Endothelial cell of umbilical vein (primary cell): ENCODE data around the gene SKOR1. TPM values are rescaled to one million over a fixed set of nuclear protein-coding genes. Genes with fewer than 3 reads are reported as not detected.

Experiments used
- BruUV-seq: library from RNA; stranded (reverse); fragments of 400-500 nt; replicated peaks from 2 replicates; lab custom pipeline; 2021; lab: Mats Ljungman, UMichigan
- CTCF ChIA-PET: fragments of 300-600, 350-600 bp; sonication (Branson Sonifier 250); formaldehyde crosslinking; loops from one replicate; lab custom pipeline; 2021; ENCODE audit warnings: antibody characterized with exemption, inconsistent platforms; lab: Charles Lee
- POLR2A ChIA-PET: fragments of 300-600, 350-600 bp; sonication (Branson Sonifier 250); formaldehyde crosslinking; loops from one replicate; lab custom pipeline; 2021; ENCODE audit warnings: antibody characterized with exemption, inconsistent platforms; lab: Charles Lee
- DNase-seq: peaks from one replicate; pipeline ENCODE4 v3.0.0-alpha.2; 2011; ENCODE audit warnings: low read depth, low spot score
- FAIRE-seq: peaks from 2 replicates; lab custom pipeline; 2011; peaks lifted over from hg19 to GRCh38; lab: Jason Lieb, UNC
- H2AFZ ChIP-seq: 2 replicates; pipeline ENCODE4 v1.6.0; 2012; ENCODE audit warnings: low read depth, low read length, control low read depth, inconsistent platforms
- H3K27ac ChIP-seq: 2 replicates; pipeline ENCODE4 v1.5.1; 2011; ENCODE audit warnings: low read depth, mild to moderate bottlenecking, control low read depth, low read length, moderate library complexity; ENCODE audit not compliant: insufficient read depth
- H3K27me3 ChIP-seq, 2 experiments: 2 replicates each; pipeline versions ENCODE4 v1.6.0 to v1.6.1; 2011; ENCODE audit warnings: low read length in 2 of 2, mixed read lengths in 1 of 2; ENCODE audit not compliant: control insufficient read depth in 2 of 2, insufficient read depth in 2 of 2
- H3K36me3 ChIP-seq, 2 experiments: 2 replicates in 1 of 2; 3 replicates in 1 of 2; pipeline ENCODE4 v1.5.1; 2011; ENCODE audit warnings: low read length in 2 of 2, mild to moderate bottlenecking in 1 of 2, moderate library complexity in 1 of 2; ENCODE audit not compliant: control insufficient read depth in 2 of 2, insufficient read depth in 2 of 2; ENCODE audit errors: extremely low read depth in 1 of 2
- H3K4me1 ChIP-seq: 3 replicates; pipeline ENCODE4 v1.5.1; 2011; ENCODE audit warnings: mild to moderate bottlenecking, low read length; ENCODE audit not compliant: control insufficient read depth, insufficient read depth; ENCODE audit errors: extremely low read depth
- H3K4me2 ChIP-seq: 2 replicates; pipeline ENCODE4 v1.6.1; 2011; ENCODE audit warnings: low read length, control low read depth, mixed read lengths; ENCODE audit not compliant: insufficient read depth
- H3K4me3 ChIP-seq, 3 experiments: fragments of 200-600 bp in 1 of 3; sonication (generic), shearing (Covaris generic) in 1 of 3; replicated peaks in 1 of 3; 2 replicates each; pipeline ENCODE4 v1.5.1; 2011 to 2016; ENCODE audit warnings: control low read depth in 3 of 3, low read length in 3 of 3, mild to moderate bottlenecking in 2 of 3, inconsistent platforms in 1 of 3, low read depth in 1 of 3, moderate library complexity in 1 of 3; ENCODE audit not compliant: insufficient read depth in 1 of 3
- H3K79me2 ChIP-seq: 2 replicates; pipeline ENCODE4 v1.6.0; 2012; ENCODE audit warnings: low read length, inconsistent platforms; ENCODE audit not compliant: control insufficient read depth, insufficient read depth
- H3K9ac ChIP-seq: replicated peaks from 2 replicates; pipeline ENCODE3; 2011; ENCODE audit warnings: low read length, control low read depth; ENCODE audit not compliant: insufficient read depth; ENCODE audit errors: extremely low read depth
- H3K9me1 ChIP-seq: replicated peaks from 3 replicates; pipeline ENCODE4 v1.6.0; 2011; ENCODE audit warnings: mild to moderate bottlenecking, low read length; ENCODE audit not compliant: control insufficient read depth, insufficient read depth; ENCODE audit errors: extremely low read depth
- H3K9me3 ChIP-seq: replicated peaks from 2 replicates; pipeline ENCODE4 v1.5.1; 2012; ENCODE audit warnings: low read length, inconsistent platforms; ENCODE audit not compliant: control insufficient read depth, insufficient read depth
- H4K20me1 ChIP-seq: replicated peaks from 2 replicates; pipeline ENCODE3; 2011; ENCODE audit warnings: mild to moderate bottlenecking, low read length; ENCODE audit not compliant: control insufficient read depth, insufficient read depth; ENCODE audit errors: extremely low read depth
- EZH2 ChIP-seq: IDR thresholded peaks from 2 replicates; pipeline ENCODE4 v1.6.1; 2012; ENCODE audit warnings: borderline replicate concordance, low read depth, mild to moderate bottlenecking, moderate library complexity, low read length, inconsistent platforms; ENCODE audit not compliant: severe bottlenecking
- FOS ChIP-seq: IDR thresholded peaks from 2 replicates; pipeline ENCODE4 v1.6.1; 2011; ENCODE audit warnings: mild to moderate bottlenecking, low read length, moderate library complexity, borderline replicate concordance; ENCODE audit not compliant: insufficient read depth
- GATA2 ChIP-seq: IDR thresholded peaks from 2 replicates; pipeline ENCODE4 v1.7.0; 2011; ENCODE audit warnings: low read depth, mild to moderate bottlenecking, moderate library complexity, mixed read lengths, low read length; ENCODE audit not compliant: insufficient read length, insufficient read depth
- JUN ChIP-seq: IDR thresholded peaks from 2 replicates; pipeline ENCODE4 v1.6.1; 2011; ENCODE audit warnings: borderline replicate concordance, low read depth; ENCODE audit not compliant: insufficient read length, insufficient read depth
- MYC ChIP-seq: IDR thresholded peaks from one replicate; pipeline ENCODE4 v1.6.1; 2011; ENCODE audit warnings: mild to moderate bottlenecking, low read depth, low read length
- POLR2A ChIP-seq: IDR thresholded peaks from 2 replicates; pipeline ENCODE4 v1.6.1; 2012; ENCODE audit warnings: low read depth, mild to moderate bottlenecking, control low read depth, low read length
- POLR2AphosphoS5 ChIP-seq: IDR thresholded peaks from 2 replicates; pipeline ENCODE4 v1.6.1; 2012; ENCODE audit warnings: low read depth, mild to moderate bottlenecking, control low read depth, low read length, moderate library complexity; ENCODE audit not compliant: insufficient read depth
- dilution Hi-C: fragments of 300-500 bp; cut with MboI; formaldehyde crosslinking; loops from one replicate; pipeline ENCODE4 v1.15.0; 2019; ENCODE audit warnings: low sequenced_read_pairs; ENCODE audit not compliant: extremely low pct_ligation_motif_present
- intact Hi-C: fragments of 100-400 bp; cut with micrococcal nuclease; formaldehyde crosslinking; loops from one replicate; pipeline ENCODE4 v1.10.0; 2022
- polyA plus RNA-seq, 4 experiments: library from polyadenylated mRNA; depleted of rRNA in 3 of 4; stranded (reverse) in 3 of 4; unstranded in 1 of 4; fragments of >200 nt; gene quantifications; 2 replicates each; pipeline versions ENCODE4 v1.2.1 to v1.2.3, GENCODE V29; 2011 to 2012; ENCODE audit warnings: missing spikeins in 1 of 4
- total RNA-seq: library from RNA; stranded (reverse); gene quantifications from 2 replicates; pipeline ENCODE4 v1.2.3, GENCODE V29; 2021
- TF ChIP-seq, protein P1 (sequence below), 2 donors: IDR thresholded peaks; 1 replicate in 1 of 2; 2 replicates in 1 of 2; pipeline ENCODE4 v1.5.1; 2011; ENCODE audit warnings: low read length in 2 of 2, mild to moderate bottlenecking in 2 of 2, moderate library complexity in 2 of 2, control low read depth in 1 of 2, inconsistent platforms in 1 of 2, low read depth in 1 of 2; ENCODE audit not compliant: insufficient read depth in 1 of 2; ENCODE audit errors: extremely low read depth in 1 of 2
- TF ChIP-seq, protein P2 (sequence below): IDR thresholded peaks from 2 replicates; pipeline ENCODE4 v1.6.1; 2011; ENCODE audit not compliant: insufficient read depth, insufficient read length

The SKOR1 gene
- total and polyA plus RNA-seq, 2 donors (not counting 3 experiments of a cell fraction or from before 2014, with no cell fraction given), result 0.06 to 0.15 TPM

DNA sequence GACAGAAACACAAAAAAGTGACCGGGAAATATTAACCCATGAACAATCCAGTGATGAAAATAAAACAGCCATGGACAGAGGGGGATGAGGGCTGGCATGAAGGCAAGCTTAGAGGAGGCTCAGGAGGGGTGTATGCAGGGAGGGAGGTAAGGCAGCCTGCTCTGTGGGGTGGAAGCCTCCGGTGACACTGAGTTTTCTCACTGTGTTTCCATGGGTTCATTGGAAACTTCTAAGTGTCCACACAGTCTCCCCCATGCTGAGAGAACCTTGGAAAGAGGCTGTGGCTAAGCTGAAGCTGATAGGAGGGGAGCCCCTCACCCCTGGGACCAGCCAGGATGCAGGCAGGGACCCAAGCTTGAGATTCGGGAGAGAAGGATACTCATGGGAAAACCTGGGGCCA, 6.8 kb upstream of the SKOR1 start:
- Histone ChIP-seq H3K4me2 (no peak overlapping the region), H3K79me2 (no peaks in the 10 kb centered on the region), H2AFZ (no peak overlapping the region), H3K4me3 (no peak overlapping the region), H3K4me1 (no peaks in the 10 kb centered on the region), H3K9me1 (no peaks in the 10 kb centered on the region), H3K36me3 (no peaks in the 10 kb centered on the region), H3K9me3 (no peaks in the 10 kb centered on the region), H4K20me1 (no peaks in the 10 kb centered on the region), H3K9ac (no peak overlapping the region), H3K27ac (no peak overlapping the region), H3K27me3 (peaks cover 45 to 60% of the 10 kb centered on the region in 2 experiments)
- intact Hi-C loops (no loop called here), dilution Hi-C loops (no loop called here)
- TF ChIP-seq POLR2A (no peak), EZH2 (no peak), JUN (no peak), GATA2 (no peak), POLR2AphosphoS5 (no peak), MYC (no peak), FOS (no peak)
- TF ChIP-seq, protein P1, sequence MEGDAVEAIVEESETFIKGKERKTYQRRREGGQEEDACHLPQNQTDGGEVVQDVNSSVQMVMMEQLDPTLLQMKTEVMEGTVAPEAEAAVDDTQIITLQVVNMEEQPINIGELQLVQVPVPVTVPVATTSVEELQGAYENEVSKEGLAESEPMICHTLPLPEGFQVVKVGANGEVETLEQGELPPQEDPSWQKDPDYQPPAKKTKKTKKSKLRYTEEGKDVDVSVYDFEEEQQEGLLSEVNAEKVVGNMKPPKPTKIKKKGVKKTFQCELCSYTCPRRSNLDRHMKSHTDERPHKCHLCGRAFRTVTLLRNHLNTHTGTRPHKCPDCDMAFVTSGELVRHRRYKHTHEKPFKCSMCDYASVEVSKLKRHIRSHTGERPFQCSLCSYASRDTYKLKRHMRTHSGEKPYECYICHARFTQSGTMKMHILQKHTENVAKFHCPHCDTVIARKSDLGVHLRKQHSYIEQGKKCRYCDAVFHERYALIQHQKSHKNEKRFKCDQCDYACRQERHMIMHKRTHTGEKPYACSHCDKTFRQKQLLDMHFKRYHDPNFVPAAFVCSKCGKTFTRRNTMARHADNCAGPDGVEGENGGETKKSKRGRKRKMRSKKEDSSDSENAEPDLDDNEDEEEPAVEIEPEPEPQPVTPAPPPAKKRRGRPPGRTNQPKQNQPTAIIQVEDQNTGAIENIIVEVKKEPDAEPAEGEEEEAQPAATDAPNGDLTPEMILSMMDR (IDR thresholded peaks at IDR 0.05; ENCODE audit: extremely low read depth in 1 of 2, insufficient read depth in 1 of 2, low read depth in 1 of 2, low read length in 2 of 2), result no peak
- TF ChIP-seq, protein P2, sequence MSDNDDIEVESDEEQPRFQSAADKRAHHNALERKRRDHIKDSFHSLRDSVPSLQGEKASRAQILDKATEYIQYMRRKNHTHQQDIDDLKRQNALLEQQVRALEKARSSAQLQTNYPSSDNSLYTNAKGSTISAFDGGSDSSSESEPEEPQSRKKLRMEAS, result no peak
- BruUV-seq, result no TSS peak
- DNase-seq (no peak), FAIRE-seq (no peak)
- ChIA-PET CTCF (interaction anchor here (0.7 kb wide), 2 partner anchors 14 to 361 kb away, joined by 3 to 4 read pairs; no protein-coding TSS in a partner anchor), POLR2A (no interaction called here)
